HG03521 (cell line): ENCODE data around the gene TAF4.

Experiments used
- ATAC-seq: cut with Tn5 transposase; IDR thresholded peaks from one replicate; pipeline ENCODE4 v1.9.1; 2021; ENCODE audit warnings: mild to moderate bottlenecking, moderate library complexity; ENCODE audit not compliant: unreplicated experiment

TAF4 gene

DNA sequence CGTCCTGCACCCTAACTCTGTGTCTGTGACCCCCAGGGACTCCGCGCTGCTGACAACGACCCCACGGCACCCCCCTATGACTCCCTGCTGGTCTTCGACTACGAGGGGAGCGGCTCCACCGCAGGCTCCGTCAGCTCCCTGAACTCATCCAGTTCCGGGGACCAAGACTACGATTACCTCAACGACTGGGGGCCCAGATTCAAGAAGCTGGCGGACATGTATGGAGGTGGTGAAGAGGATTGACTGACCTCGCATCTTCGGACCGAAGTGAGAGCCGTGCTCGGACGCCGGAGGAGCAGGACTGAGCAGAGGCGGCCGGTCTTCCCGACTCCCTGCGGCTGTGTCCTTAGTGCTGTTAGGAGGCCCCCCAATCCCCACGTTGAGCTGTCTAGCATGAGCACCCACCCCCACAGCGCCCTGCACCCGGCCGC lies 129.0 kb downstream of the TAF4 start:
- no peak for ATAC-seq

DNA sequence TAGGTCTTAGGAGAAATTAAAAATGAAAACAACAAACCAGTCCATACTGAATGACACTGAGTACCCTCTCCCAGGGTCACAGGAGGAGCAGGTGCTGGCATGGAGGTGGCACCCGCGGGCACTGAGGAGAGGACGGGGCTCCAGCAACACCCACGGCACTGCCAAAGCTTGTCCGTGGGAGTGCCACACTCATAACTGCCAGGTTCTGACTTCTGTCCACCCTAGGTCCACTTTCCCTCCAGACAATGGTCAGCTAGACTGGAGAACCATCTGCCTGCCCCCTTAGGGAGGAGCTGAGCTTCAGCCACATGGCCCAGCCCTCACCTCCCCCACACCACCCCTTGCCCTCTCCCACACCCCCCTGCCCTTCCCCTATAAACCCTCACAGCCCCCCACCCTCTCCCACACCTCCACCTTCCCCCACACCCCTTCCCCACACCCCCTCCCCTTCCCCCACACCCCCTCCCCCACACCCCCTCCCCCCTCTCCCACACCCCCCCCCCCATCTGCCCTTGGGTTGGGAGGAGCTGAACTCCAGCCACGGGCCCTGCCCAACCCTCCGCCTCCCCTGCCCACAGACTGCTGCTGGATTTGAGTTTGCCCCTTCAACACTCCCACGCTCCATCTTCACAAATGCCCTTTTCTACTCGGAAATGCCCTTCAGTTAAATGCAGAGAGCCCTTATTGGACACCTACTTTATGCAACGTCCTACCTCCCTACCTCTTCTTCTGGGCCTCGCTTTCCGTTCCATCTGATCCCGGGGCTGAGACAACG lies 129.6 kb downstream of the TAF4 start:
- ATAC-seq: no peak

DNA sequence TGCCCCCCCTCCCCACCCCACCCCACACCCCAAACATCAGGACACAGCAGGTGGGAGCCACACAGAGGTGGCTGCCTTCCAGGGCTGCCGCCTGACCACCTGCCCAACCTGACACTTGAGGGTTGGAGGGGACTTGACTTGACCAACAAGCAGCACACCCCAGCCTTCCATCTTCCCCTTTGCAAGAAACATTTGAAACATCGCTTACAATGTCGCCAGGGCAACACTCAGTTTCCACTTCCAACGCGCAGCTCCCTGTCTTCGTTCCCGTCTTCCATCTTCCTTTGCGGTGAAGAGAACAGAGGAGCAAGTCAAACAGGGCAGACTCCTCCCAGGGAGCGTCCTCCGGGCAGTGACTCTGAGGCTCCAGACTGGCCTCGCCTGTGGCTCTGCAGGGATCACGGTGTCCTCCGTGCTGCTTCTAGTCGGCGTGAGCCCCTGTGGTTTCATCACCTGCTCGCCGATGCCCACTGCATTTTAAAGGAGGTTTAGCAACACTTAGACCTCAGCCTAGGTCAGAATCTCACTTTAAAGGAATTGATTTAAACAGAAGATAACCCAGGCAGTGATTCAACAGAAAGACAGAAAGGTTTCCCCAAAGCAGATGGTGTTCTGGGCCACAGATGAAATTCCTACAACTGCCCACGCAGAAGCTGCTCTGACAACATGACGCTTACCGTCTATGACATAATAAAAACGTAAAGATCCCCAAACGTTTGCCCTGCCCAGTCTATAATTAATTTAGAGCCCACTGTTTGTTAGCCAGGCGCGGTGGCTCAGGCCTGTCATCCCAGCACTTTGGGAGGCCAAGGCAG lies 130.8 kb downstream of the TAF4 start:
- no peak for ATAC-seq

DNA sequence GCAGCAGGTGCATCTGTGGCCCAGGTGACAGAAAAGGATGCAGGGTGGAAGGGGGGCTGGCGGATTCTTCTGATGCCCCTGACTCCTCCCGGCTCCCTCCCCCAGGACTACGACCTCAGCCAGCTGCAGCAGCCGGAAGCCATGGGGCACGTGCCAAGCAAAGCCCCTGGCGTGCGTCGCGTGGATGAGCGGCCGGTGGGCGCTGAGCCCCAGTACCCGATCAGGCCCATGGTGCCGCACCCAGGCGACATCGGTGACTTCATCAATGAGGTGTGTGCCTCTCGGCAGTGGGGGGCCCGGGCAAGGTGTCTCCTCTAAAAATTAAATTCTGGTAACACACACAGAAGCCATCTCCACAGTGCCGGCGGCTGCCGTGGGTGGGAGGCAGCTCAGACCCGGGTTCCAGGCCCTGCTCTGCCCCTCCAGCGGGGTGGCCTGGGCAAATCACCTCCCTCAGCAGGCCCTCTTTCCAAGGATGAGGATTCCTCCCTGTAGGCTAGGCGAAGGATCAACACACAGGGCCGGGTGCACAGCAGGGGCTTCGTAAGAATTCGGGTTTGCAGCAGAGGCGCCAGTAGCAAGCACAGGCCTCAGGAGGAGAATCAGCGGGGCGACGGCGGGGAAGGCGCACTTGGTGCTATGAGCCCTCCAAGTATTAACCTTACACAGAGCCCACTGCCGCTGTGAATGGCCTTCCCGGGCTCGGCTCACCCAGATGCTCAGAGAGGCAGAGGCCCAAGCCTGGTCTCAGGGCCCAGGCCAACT lies 131.5 kb downstream of the TAF4 start:
- no peak for ATAC-seq

DNA sequence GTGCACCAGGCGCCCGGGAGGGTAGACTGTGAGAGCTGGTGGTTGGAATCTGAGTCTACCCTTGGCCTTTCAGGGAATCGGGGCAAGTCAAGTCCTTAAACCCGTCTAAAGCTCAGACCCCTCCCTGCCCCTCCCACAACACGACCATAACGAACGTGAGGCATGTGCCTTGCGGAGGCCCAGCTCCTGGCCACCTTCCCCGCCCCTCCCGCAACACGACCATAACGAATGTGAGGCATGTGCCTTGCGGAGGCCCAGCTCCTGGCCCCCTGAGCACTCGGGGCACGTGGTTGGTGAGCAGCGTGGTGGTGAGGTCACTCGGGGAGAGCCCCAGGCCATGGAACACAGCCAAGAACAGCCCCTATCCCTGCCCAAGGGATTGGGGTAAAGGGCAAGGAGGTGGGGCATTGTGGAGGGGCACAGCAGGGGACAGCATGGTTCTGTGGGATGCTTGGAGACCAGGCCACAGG lies 132.2 kb downstream of the TAF4 start:
- ATAC-seq: no peak

DNA sequence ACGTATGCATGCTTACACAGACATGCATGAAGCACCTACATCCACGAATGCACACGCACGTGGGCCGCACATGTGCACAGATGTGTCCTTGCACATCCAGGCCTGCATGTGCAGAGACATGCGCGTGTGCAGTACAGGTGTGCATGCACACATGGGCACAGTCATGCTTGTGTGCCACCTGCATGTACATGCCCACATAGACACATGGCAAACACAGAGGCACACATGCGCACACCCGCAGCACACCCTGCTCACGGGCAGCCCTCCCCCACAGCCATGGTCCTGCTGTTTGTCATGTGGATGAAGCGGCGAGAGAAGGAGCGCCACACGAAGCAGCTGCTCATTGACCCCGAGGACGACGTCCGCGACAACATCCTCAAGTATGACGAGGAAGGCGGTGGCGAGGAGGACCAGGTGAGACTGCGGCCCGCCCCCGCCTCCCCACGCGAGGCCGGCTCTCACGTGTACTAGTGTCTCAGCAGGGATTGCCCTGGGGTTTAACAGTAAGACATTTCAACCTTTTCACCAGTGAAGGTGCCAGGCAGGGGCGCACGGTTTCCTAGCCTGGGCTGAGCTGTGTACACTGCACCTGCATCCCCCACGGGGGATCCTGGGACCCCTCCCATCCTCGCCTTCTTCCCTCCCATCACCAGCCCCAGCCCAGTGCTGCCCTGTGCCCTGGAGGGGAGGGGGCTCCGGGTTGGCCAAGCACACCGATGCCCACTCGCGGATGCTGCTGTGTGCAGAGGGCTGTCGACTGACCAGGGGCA lies 132.8 kb downstream of the TAF4 start:
- ATAC-seq: no peak

DNA sequence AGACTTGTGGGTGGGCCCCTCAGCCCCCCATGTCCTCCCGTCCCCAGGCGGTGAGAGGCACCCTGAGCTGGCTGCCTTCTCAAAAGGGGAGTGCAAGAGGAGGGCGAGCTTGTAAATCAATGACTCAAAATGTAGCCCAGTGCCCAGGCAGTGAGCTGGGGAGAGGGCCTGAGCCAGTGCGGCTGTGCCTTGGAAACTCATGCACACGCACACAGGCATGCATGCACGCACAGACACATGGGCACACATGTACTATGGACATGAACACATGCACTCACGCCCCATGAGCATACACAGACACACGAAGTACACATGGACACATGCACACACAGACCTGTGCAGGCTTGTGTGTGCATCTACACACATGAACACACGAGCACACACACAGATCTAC lies 133.5 kb downstream of the TAF4 start:
- ATAC-seq: no peak

DNA sequence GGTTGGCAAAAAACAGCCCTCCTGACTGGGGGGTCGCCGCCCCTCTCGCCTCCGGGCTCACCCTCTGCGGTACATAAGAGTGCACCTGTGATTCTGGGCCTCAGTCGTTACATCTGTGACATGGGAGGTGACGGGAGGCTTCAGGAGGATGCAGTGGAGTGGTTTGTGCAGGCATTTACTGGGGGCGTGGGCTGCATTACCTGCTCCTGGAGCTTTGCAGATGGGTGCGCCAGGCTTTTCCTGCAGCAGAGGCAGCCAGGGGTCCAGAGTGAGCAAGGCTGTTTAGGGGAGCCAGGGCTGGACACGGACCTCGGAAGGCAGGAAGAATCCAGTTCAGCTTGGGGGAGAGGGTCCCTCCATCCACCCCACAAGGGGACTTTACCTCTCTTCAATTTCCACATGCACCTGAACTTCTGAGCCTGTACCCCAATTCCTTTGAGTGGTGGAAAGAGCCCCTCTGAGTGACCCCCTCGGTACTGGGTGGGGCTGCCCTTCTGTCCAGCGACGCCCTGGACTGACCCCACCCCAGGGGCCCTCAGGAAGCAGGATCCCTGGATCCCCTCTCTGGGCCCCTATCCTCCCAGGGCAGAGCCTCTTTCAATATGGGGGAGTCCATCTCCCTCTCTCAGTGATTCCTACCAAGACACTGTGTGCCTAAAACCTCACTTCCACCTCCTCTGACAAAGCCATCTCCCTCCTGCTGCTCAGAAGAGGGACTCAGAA lies 134.0 kb downstream of the TAF4 start:
- ATAC-seq: no peak

DNA sequence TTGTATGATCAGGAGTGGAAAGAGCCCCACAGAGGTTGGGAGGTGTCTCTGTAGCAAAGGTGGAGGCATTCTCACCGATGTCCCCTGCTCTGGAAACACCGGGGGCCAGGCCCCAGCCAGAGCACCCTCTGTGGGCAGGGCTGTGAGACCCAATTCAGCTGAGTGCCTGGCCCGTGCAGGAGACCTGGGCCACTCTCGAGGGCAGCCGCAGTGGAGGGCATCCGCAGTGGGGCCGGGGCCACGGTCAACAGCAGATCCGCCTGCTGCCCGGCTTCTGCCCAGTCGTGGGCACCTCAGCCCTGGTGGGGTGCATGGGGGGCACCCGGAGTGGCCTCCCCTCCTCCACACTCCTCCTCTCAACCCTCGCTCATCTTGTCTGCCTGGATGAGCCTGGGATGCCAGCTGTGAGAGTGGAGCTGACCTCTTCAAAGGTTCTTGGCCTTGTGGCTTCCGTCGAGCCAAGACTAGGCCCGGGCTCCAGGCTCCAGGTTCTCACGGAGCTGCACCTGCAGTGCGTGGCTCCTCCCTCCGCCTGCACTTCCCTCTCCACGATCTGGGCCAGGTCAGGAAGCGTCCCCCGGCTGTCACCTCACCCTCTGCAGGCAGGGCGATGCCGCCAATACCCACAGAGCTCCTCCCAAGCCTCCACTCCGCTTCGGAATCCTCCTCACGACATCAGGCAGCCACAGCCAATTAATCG lies 134.8 kb downstream of the TAF4 start:
- ATAC-seq: no peak

DNA sequence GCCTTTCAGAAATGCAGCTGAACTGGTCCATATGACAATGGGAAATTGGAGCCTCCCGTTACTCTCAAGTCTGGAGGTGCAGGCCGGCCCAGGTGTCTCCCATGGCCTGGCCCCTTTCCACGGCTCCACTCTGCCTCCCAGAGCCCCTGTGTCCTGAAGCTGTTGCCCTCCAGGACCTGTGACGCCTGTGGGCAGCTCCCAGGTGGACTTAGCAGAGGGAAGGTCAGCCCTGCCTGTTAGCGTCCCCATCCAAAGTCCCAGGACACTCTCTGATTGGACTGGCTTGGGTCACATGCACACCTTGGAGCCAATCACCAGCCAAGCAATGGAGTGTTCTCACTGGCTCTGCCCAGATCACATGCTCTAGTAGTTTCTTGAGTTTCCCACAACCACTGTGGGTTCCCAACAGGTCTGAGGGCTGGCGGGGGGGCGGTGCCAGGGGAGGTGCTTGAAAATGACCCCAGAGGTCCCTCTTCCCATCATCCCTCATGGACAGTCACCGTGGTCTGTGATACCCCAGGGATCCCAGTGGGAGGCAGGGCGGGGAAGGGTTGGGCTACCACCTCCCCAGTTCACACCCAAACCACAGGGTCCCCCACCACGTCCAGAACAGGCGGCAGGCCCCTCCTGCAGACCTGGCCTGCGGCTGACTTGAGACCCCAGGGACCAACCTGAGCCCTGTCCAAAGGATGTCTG lies 135.6 kb downstream of the TAF4 start:
- no peak for ATAC-seq

DNA sequence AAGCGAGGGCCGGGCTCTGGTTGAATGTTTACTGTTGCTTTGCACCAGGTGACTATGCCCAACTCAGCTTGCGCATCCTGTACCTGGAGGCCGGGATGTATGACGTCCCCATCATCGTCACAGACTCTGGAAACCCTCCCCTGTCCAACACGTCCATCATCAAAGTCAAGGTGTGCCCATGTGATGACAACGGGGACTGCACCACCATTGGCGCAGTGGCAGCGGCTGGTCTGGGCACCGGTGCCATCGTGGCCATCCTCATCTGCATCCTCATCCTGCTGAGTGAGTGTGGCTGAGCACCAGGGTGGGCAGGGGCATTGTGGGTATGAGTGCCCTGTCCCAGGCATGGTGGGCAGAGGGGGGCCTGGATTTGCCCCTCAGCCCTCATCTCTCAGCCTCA lies 136.1 kb downstream of the TAF4 start:
- no peak for ATAC-seq

DNA sequence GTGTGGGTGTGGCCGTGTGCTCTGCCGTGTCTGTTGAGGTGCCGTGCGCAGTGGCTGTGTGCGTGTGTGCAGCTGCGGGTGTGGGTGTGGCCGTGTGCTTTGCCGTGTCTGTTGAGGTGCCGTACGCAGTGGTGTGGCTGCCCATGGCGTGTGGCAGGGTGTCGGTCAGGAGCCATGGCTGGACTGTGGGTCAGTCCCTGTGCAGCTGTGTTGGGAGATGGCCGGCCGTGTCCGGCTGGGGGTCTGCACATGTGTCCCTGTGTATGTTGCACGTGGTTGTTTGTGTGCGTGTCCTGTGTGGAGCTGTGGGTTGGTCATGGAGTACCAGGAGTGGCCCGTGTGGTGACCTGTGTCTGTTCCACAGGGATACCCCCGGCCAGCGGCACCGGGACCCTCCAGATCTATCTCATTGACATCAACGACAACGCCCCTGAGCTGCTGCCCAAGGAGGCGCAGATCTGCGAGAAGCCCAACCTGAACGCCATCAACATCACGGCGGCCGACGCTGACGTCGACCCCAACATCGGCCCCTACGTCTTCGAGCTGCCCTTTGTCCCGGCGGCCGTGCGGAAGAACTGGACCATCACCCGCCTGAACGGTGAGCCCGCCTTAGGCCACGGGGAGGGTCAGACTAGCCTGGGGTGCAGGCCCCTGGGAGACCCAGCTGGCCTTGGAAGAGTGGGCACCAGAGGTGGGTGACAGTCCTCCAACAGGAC lies 137.7 kb downstream of the TAF4 start:
- ATAC-seq: no peak

DNA sequence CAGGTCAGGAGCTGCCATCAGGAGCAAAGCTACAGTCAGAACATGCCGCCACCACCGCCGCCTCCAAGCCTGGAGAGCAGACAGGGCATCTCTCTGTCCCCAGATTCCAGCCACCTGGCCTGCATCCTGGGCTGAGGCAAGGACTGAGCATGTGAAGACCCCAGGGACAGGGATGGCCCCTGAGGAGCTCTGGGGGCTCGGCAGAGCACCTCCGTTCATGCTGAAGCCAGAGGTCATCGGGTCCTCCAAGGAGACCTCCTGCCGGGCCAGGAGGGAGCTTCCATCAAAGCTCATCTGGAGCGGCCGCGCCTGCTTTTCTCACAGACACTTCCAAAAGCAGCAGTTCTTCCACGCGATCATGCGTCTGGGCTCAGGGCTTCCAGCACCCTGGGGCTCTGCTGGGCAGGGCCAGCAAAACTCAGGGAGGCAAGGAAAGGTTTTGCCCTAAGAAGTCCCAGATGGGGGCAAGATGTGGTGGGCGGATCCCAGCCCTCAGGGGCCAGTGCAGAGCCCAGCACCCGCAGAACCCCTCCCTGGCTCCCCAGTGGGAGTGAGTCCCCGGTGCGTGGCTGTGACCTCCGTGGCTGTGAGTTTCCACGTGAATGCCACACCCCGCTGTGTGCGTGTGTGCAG lies 138.4 kb downstream of the TAF4 start:
- no peak for ATAC-seq

DNA sequence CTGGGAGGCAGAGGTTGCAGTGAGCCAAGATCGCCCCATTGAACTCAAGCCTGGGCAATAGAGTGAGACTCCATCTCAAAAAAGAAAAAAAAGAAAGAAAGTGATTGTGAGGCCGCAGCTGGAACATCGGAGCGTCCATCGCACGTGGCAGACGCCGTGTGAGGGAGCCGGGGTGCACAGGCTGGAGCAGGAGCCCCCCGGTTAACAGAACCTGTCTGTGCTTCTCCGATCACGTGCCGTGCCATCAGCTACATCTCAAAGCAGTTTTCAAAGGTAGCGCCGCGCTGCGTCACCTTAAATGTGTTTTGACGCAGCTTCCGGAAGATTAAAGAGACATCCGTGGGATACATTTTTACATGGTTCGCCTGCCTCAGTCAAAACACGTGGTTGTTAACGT lies 138.9 kb downstream of the TAF4 start:
- no peak for ATAC-seq

DNA sequence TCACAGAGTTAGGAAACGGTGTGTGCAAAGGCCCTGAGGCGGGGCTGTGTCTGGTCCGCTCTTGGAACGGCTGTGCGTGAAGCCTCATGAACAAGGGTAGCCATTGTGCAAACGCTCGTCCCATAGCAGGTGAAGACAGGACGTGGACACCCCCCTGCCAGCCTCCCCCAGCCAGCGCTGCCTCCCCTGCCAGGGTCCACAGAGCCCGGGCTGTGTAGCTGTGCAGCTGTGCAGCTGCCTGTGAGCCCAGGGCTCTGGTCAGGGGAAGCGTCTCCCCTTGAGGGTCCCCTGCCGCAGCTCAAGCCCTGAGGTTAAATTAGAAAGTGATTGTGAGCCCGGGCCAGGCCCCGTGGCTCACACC lies 139.4 kb downstream of the TAF4 start:
- no peak for ATAC-seq

DNA sequence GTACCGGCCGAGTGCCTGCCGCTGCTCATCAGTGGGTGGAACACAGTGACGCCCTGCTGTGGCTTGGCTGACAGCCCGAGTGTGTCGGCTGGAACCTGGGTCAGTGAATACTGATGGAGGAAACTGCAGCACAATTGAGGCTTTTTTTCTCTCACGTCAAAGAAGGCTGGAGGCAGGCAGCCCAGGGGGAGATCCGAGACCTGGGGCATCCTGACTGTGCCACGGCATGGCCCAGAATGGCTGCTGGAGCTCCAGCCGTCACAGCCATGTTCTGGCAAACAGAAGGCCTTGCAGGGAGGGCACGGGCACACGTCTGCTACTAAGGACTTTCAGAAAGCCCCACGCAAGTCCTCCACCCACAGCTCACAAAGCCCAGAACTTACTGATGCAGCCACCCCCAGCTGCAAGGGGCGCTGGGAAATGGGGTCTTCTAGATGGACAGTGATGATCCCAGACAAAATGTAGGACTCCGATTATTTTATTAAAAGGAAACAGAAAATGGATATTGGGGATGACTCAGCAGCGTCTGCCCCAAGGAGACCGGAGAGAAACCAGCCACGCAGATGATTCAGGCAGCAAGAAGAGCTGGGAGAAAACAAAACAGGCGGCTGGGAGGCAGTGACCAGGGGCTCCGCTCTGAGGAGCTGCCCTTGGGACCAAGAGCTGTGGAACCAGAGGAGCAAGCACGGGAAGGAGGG lies 140.0 kb downstream of the TAF4 start:
- ATAC-seq: no peak

DNA sequence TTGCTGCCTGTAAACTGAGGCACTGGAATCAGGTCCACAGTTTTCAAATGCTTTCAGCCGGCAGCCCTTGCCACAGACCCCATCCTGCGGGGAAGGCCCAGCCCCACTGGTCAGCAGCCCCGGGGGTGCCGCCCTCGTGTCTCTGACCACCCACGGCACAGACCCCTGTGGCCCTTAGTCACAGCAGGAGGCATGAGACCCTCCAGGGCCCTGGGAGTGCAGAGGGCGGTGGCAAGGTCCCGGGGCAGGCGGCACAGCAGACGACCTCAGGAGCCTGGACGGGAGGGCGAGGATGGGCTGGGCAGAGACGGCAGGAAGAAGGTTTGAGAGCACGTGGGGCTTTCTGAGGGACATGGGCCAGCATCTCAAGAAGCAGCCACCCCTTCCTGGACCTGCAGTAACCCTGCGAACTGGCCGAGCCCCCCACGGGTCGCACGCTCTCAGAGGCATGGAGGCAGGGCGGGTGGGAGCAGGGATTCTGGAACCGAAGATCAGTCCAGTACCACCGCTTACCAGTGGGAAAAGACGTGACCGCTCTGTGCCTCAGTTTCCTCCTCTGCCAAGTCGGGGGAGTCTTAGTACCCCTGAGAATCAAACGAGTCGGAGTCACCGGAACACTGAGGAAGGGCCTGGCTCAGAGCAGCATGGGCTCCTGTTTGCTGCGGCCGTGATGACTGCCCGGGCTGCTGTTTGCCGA lies 140.7 kb downstream of the TAF4 start:
- ATAC-seq: no peak
